ENCODE measurements around the gene SLC25A34.

GRCh38 chr1:15765495-15766194 is 29.6 kb downstream of the SLC25A34 start:
- TF ChIP-seq ZFP3 (tag by site-specific recombination; IDR thresholded peaks at IDR 0.05; ENCODE audit: low read depth) (no peak), ZNF274 (IDR thresholded peaks at IDR 0.05; ENCODE audit: low read length) (no peak), ZNF274 (tag by site-specific recombination; IDR thresholded peaks at IDR 0.05; ENCODE audit: borderline replicate concordance) (no peak), BCL11A (tag by site-specific recombination; IDR thresholded peaks at IDR 0.05; ENCODE audit: low read depth) (no peak), CTCF (tag by site-specific recombination; IDR thresholded peaks at IDR 0.05) (no peak), ZNF114 (tag by site-specific recombination; IDR thresholded peaks at IDR 0.05) (no peak), ZSCAN30 (tag by site-specific recombination; IDR thresholded peaks at IDR 0.05) (no peak), YY1 (tag by site-specific recombination; IDR thresholded peaks at IDR 0.05) (no peak)

Measured in HEK293 (cell line).